K562 (cell line): ENCODE data around the gene TBR1. TPM values are rescaled to one million over a fixed set of nuclear protein-coding genes. Genes with fewer than 3 reads are reported as not detected.

ENCODE experiments used
- ATAC-seq: fragments of 200-7000 bp; cut with Tn5 transposase; 3 replicates; pipeline ENCODE4 v1.9.1; 2020; ENCODE audit warnings: moderate library complexity
- BruUV-seq: library from RNA; stranded (reverse); fragments of 400-500 nt; replicated peaks from 2 replicates; lab custom pipeline; 2021; lab: Mats Ljungman, UMichigan
- CTCF ChIA-PET: fragments of 300-600 bp; formaldehyde crosslinking; extraction: SDS; loops from one replicate; lab custom pipeline; 2021; ENCODE audit warnings: low intra/inter-chr PET ratio; lab: Yijun Ruan, JAX
- POLR2A ChIA-PET: fragments of 300-600, 350-650 bp; sonication (Branson Sonifier 250); formaldehyde crosslinking; extraction: SDS; loops from one replicate; lab custom pipeline; 2021; ENCODE audit warnings: antibody characterized with exemption, inconsistent platforms; lab: Yijun Ruan, JAX
- DNase-seq, 4 experiments: peaks; one replicate each; pipeline versions ENCODE4 v3.0.0 to v3.0.0-alpha.2; 2011 to 2018; ENCODE audit warnings: low spot score in 3 of 4, mixed read lengths in 3 of 4; ENCODE audit errors: extremely low read depth in 1 of 4
- FAIRE-seq: peaks from 2 replicates; lab custom pipeline; 2011; peaks lifted over from hg19 to GRCh38; lab: Jason Lieb, UNC
- H2AFZ ChIP-seq: 2 replicates; pipeline ENCODE4 v1.6.0; 2011; ENCODE audit warnings: low read depth, low read length, control low read depth, inconsistent platforms
- H3K27ac ChIP-seq: fragments of 200-600 bp; 3 replicates; pipeline ENCODE4 v1.8.0; 2011; ENCODE audit warnings: low read depth, mild to moderate bottlenecking, control low read depth, inconsistent platforms, low read length, moderate library complexity, mixed read lengths; ENCODE audit errors: extremely low read depth
- H3K27me3 ChIP-seq, 2 experiments: fragments of 300-600 bp in 1 of 2; 2 replicates in 1 of 2; 3 replicates in 1 of 2; pipeline versions ENCODE4 v1.6.0 to v1.8.0; 2011; ENCODE audit warnings: inconsistent platforms in 2 of 2, low read length in 2 of 2, mild to moderate bottlenecking in 1 of 2, mixed read lengths in 1 of 2, moderate library complexity in 1 of 2; ENCODE audit not compliant: control insufficient read depth in 2 of 2, insufficient read depth in 2 of 2
- H3K36me3 ChIP-seq: fragments of 300-600 bp; 3 replicates; pipeline ENCODE4 v1.8.0; 2011; ENCODE audit warnings: mild to moderate bottlenecking, low read length, inconsistent platforms; ENCODE audit not compliant: control insufficient read depth, insufficient read depth
- H3K4me1 ChIP-seq, 2 experiments: fragments of 200-600 bp in 1 of 2; replicated peaks in 1 of 2; 2 replicates in 1 of 2; 3 replicates in 1 of 2; pipeline versions ENCODE4 v1.5.1 to v1.8.0; 2011; ENCODE audit warnings: inconsistent platforms in 2 of 2, low read length in 2 of 2, mild to moderate bottlenecking in 1 of 2, mixed read lengths in 1 of 2, moderate library complexity in 1 of 2; ENCODE audit not compliant: control insufficient read depth in 2 of 2, insufficient read depth in 2 of 2
- H3K4me2 ChIP-seq: 2 replicates; pipeline ENCODE4 v1.6.1; 2011; ENCODE audit warnings: low read length, control low read depth, inconsistent platforms, mixed read lengths; ENCODE audit not compliant: insufficient read depth
- H3K4me3 ChIP-seq: fragments of 200-600 bp; sonication (generic), shearing (Covaris generic); 2 replicates; pipeline ENCODE4 v1.5.1; 2016; ENCODE audit warnings: control low read depth, inconsistent platforms
- H3K79me2 ChIP-seq: fragments of 200-600 bp; 3 replicates; pipeline ENCODE4 v1.8.0; 2011; ENCODE audit warnings: low read length, inconsistent platforms; ENCODE audit not compliant: control insufficient read depth, insufficient read depth
- H3K9ac ChIP-seq, 2 experiments: 2 replicates each; pipeline versions ENCODE4 v1.6.0 to v1.6.1; 2011; ENCODE audit warnings: low read depth in 2 of 2, low read length in 2 of 2, control low read depth in 1 of 2, inconsistent platforms in 1 of 2, mild to moderate bottlenecking in 1 of 2, mixed read lengths in 1 of 2; ENCODE audit not compliant: insufficient read depth in 1 of 2
- H3K9me1 ChIP-seq: one replicate; pipeline ENCODE4 v1.6.0; 2011; ENCODE audit warnings: inconsistent platforms, mild to moderate bottlenecking, low read length, moderate library complexity; ENCODE audit not compliant: control insufficient read depth, insufficient read depth
- H3K9me3 ChIP-seq: replicated peaks from 2 replicates; pipeline ENCODE4 v1.5.1; 2011; ENCODE audit warnings: low read depth, low read length, inconsistent platforms; ENCODE audit not compliant: control insufficient read depth, insufficient read depth
- H4K20me1 ChIP-seq: replicated peaks from 2 replicates; pipeline ENCODE4 v1.6.1; 2011; ENCODE audit warnings: low read length, inconsistent platforms, mixed read lengths; ENCODE audit not compliant: control insufficient read depth, insufficient read depth
- FIP1L1 ChIP-seq: fragments of 200-400 bp; formaldehyde crosslinking; IDR thresholded peaks from 2 replicates; pipeline ENCODE4 v1.6.1; 2018; ENCODE audit warnings: mild to moderate bottlenecking, low read depth, low read length; ENCODE audit not compliant: poor library complexity, severe bottlenecking
- LCOR ChIP-seq: sonication (generic); formaldehyde crosslinking; IDR thresholded peaks from 2 replicates; pipeline ENCODE4 v1.8.0; 2022; ENCODE audit warnings: mild to moderate bottlenecking, missing genetic modification reagents
- MECOM ChIP-seq: fragments of 250-450 bp; sonication (Bioruptor Pico); IDR thresholded peaks from 2 replicates; pipeline ENCODE4 v1.8.0; 2022; ENCODE audit warnings: inconsistent platforms
- SRSF7 ChIP-seq: fragments of 200-400 bp; formaldehyde crosslinking; optimal IDR thresholded peaks from 2 replicates; pipeline ENCODE3; 2017; ENCODE audit warnings: mild to moderate bottlenecking, low read depth, low read length
- WGBS: fragments of 100-300 bp; shearing (Covaris generic); methylation state at CpG from one replicate; pipeline ENCODE4 v1.1.6; 2016; ENCODE audit warnings: low coverage, mixed read lengths; ENCODE audit not compliant: insufficient coverage; ENCODE audit errors: missing lambda C conversion rate; 5-methylcytosine and 5-hydroxymethylcytosine counted together
- in situ Hi-C: fragments of 300-500 bp; cut with MboI; formaldehyde crosslinking; loops from 4 replicates; pipeline ENCODE4 v1.15.0; 2018; ENCODE audit warnings: inconsistent platforms, mixed read lengths
- intact Hi-C: fragments of 100-400 bp; cut with micrococcal nuclease; formaldehyde crosslinking; loops from 2 replicates; pipeline ENCODE4 v1.14.2; 2022
- polyA plus RNA-seq, 8 experiments: library from polyadenylated mRNA; depleted of rRNA in 4 of 8; stranded (reverse) in 5 of 8; unstranded in 3 of 8; fragments of >200 nt; fragmentation: Nextera tagmentation in 2 of 8; fragmentation: Illumina TruSeq in 1 of 8; extraction: Ambion mirVana in 2 of 8; extraction: Trizol in 1 of 8; gene quantifications; 2 replicates each; pipeline versions ENCODE4 v1.2.1 to v1.2.3, GENCODE V29; 2011 to 2014; ENCODE audit warnings: inconsistent platforms in 1 of 8, missing spikeins in 1 of 8
- total RNA-seq, 7 experiments: library from RNA; depleted of rRNA in 6 of 7; stranded (reverse); fragments of >200 nt in 6 of 7; fragmentation: Illumina TruSeq in 2 of 7; extraction: Trizol in 2 of 7; gene quantifications; 2 replicates each; pipeline versions ENCODE4 v1.2.1 to v1.2.3, GENCODE V29; 2011 to 2021; ENCODE audit warnings: low replicate concordance in 1 of 7
- TF ChIP-seq, protein P1 (sequence below): sonication (generic); formaldehyde crosslinking; IDR thresholded peaks from 2 replicates; pipeline ENCODE4 v1.8.1; 2023; ENCODE audit warnings: mild to moderate bottlenecking, missing genetic modification reagents
- TF ChIP-seq, protein P2 (sequence below): sonication (generic); formaldehyde crosslinking; IDR thresholded peaks from 2 replicates; pipeline ENCODE4 v1.8.1; 2022; ENCODE audit warnings: missing genetic modification reagents

The TBR1 gene
- total and polyA plus RNA-seq, 9 of the 15 experiments (the other 6 are each of a cell fraction or from before 2014, with no cell fraction given): 0.01 to 0.09 TPM; not detected in 7

DNA sequence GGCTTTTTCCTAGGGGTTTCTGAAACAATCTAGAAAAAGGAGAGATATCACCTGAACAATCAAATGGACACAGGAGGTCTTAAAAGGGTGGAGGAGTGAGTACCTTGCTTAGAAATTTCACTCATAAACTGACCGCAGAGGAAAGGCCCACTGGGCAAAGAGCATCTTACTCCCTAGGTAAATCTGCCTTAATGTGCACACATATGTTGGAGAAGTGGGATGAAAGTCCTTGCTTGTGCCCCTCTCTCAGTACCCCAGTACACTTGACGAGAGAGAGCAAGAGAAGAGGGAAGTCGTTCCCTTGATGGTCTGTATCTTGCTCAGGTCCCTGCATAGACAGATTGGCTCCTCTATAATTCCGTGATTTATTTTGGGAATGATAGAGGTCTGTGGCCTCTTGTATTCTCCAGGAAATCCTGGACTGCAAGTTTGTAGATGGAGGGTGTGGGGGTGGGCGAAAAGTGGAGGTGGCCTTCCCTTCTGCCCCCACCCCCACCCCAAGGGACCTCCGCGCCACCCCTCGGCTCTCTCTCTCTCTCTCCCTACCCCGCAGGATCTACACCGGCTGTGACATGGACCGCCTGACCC lies 6.8 kb downstream of the TBR1 start (continued):
- TF ChIP-seq FIP1L1: no peak
- TF ChIP-seq SRSF7: no peak
- TF ChIP-seq MECOM (CRISPR knock-in tag): no peak
- no peak for TF ChIP-seq LCOR (CRISPR knock-in tag)

DNA sequence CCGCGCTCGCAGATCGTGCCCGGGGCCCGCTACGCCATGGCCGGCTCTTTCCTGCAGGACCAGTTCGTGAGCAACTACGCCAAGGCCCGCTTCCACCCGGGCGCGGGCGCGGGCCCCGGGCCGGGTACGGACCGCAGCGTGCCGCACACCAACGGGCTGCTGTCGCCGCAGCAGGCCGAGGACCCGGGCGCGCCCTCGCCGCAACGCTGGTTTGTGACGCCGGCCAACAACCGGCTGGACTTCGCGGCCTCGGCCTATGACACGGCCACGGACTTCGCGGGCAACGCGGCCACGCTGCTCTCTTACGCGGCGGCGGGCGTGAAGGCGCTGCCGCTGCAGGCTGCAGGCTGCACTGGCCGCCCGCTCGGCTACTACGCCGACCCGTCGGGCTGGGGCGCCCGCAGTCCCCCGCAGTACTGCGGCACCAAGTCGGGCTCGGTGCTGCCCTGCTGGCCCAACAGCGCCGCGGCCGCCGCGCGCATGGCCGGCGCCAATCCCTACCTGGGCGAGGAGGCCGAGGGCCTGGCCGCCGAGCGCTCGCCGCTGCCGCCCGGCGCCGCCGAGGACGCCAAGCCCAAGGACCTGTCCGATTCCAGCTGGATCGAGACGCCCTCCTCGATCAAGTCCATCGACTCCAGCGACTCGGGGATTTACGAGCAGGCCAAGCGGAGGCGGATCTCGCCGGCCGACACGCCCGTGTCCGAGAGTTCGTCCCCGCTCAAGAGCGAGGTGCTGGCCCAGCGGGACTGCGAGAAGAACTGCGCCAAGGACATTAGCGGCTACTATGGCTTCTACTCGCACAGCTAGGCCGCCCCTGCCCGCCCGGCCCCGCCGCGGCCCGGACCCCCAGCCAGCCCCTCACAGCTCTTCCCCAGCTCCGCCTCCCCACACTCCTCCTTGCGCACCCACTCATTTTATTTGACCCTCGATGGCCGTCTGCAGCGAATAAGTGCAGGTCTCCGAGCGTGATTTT lies 7.6 kb downstream of the TBR1 start:
- POLR2A ChIA-PET: no interaction called here

More for the DNA sequence above, 7.6 kb downstream of the TBR1 start:
- peaks cover 51 to 60% of the 10 kb centered on the region in 2 experiments for H3K27me3 ChIP-seq
- FAIRE-seq (no peak), DNase-seq (no peak), ATAC-seq (no peak)
- intact Hi-C loops: no loop called here
- 51% methylated on average over 62 of the region's 125 CpGs for WGBS
- no TSS peak for BruUV-seq
- no peaks in the 10 kb centered on the region for H3K9me1 ChIP-seq
- no peak overlapping the region for H3K27ac ChIP-seq
- in situ Hi-C loops: no loop called here
- H3K9ac ChIP-seq: no peak overlapping the region
- no peak overlapping the region for H3K4me2 ChIP-seq
- no peaks in the 10 kb centered on the region for H4K20me1 ChIP-seq
- no peak overlapping the region for H3K4me3 ChIP-seq
- CTCF ChIA-PET: no interaction called here
- H2AFZ ChIP-seq: no peak overlapping the region
- no peaks in the 10 kb centered on the region for H3K79me2 ChIP-seq
- TF ChIP-seq, protein P1, sequence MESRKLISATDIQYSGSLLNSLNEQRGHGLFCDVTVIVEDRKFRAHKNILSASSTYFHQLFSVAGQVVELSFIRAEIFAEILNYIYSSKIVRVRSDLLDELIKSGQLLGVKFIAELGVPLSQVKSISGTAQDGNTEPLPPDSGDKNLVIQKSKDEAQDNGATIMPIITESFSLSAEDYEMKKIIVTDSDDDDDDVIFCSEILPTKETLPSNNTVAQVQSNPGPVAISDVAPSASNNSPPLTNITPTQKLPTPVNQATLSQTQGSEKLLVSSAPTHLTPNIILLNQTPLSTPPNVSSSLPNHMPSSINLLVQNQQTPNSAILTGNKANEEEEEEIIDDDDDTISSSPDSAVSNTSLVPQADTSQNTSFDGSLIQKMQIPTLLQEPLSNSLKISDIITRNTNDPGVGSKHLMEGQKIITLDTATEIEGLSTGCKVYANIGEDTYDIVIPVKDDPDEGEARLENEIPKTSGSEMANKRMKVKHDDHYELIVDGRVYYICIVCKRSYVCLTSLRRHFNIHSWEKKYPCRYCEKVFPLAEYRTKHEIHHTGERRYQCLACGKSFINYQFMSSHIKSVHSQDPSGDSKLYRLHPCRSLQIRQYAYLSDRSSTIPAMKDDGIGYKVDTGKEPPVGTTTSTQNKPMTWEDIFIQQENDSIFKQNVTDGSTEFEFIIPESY (CRISPR knock-in tag): peak; percentile 46; the same call in 1 of the 2 replicates
- TF ChIP-seq, protein P2, sequence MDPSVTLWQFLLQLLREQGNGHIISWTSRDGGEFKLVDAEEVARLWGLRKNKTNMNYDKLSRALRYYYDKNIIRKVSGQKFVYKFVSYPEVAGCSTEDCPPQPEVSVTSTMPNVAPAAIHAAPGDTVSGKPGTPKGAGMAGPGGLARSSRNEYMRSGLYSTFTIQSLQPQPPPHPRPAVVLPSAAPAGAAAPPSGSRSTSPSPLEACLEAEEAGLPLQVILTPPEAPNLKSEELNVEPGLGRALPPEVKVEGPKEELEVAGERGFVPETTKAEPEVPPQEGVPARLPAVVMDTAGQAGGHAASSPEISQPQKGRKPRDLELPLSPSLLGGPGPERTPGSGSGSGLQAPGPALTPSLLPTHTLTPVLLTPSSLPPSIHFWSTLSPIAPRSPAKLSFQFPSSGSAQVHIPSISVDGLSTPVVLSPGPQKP (CRISPR knock-in tag): no peak
- H3K36me3 ChIP-seq: no peaks in the 10 kb centered on the region
- peaks cover 0 to 22% of the 10 kb centered on the region in 2 experiments; a peak in 2 of 5 replicates for H3K4me1 ChIP-seq
- H3K9me3 ChIP-seq: no peaks in the 10 kb centered on the region
